CD8-positive, alpha-beta memory T cell (primary cell): Measurements from ENCODE around the gene HSPG2. TPM values are rescaled to one million over a fixed set of nuclear protein-coding genes. Genes with fewer than 3 reads are reported as not detected.

Source experiments
- CTCF ChIA-PET: fragments of 350-600 bp; sonication (Branson Sonifier 250); formaldehyde crosslinking; loops from one replicate; lab custom pipeline; 2021; ENCODE audit warnings: antibody characterized with exemption; lab: Charles Lee
- POLR2A ChIA-PET: fragments of 350-600 bp; sonication (Branson Sonifier 250); formaldehyde crosslinking; loops from one replicate; lab custom pipeline; 2021; ENCODE audit warnings: antibody characterized with exemption; lab: Charles Lee
- DNase-seq, 5 donors: peaks; one replicate each; pipeline versions ENCODE4 v3.0.0 to v3.0.0-alpha.2; 2020 to 2022; ENCODE audit warnings: mixed read lengths in 1 of 5
- H3K27ac ChIP-seq: one replicate; pipeline ENCODE4 v1.7.0; 2013; ENCODE audit warnings: low read depth, mild to moderate bottlenecking, low read length, moderate library complexity
- H3K27me3 ChIP-seq: 2 replicates; pipeline ENCODE4 v1.7.0; 2013; ENCODE audit warnings: low read length, mild to moderate bottlenecking; ENCODE audit not compliant: insufficient read depth, poor library complexity, severe bottlenecking
- H3K36me3 ChIP-seq: 2 replicates; pipeline ENCODE4 v1.7.0; 2013; ENCODE audit warnings: mild to moderate bottlenecking, low read length, moderate library complexity; ENCODE audit not compliant: insufficient read depth
- H3K4me1 ChIP-seq: 2 replicates; pipeline ENCODE4 v1.7.0; 2013; ENCODE audit warnings: mild to moderate bottlenecking, low read length, moderate library complexity; ENCODE audit not compliant: insufficient read depth
- H3K4me3 ChIP-seq: 2 replicates; pipeline ENCODE4 v1.7.0; 2013; ENCODE audit warnings: mild to moderate bottlenecking, low read length
- H3K9me3 ChIP-seq: 2 replicates; pipeline ENCODE4 v1.7.0; 2013; ENCODE audit warnings: mild to moderate bottlenecking, low read length
- H3K27ac Mint-ChIP-seq, 8 donors: one replicate each; pipeline ENCODE4 v1.8.0; 2020 to 2021; ENCODE audit warnings: mixed read lengths in 8 of 8, mild to moderate bottlenecking in 6 of 8, inconsistent platforms in 3 of 8, moderate library complexity in 3 of 8
- H3K27me3 Mint-ChIP-seq, 2 donors: one replicate each; pipeline ENCODE4 v1.8.0; 2020 to 2021; ENCODE audit warnings: mixed read lengths in 2 of 2, mild to moderate bottlenecking in 1 of 2, moderate library complexity in 1 of 2
- H3K36me3 Mint-ChIP-seq, 3 donors: one replicate each; pipeline ENCODE4 v1.8.0; 2020 to 2021; ENCODE audit warnings: mixed read lengths in 3 of 3, inconsistent platforms in 1 of 3, mild to moderate bottlenecking in 1 of 3
- H3K4me1 Mint-ChIP-seq, 3 donors: one replicate each; pipeline ENCODE4 v1.8.0; 2020 to 2021; ENCODE audit warnings: mixed read lengths in 3 of 3, inconsistent platforms in 1 of 3, mild to moderate bottlenecking in 1 of 3
- H3K4me3 Mint-ChIP-seq, 7 donors: one replicate each; pipeline ENCODE4 v1.8.0; 2020 to 2021; ENCODE audit warnings: mixed read lengths in 7 of 7, mild to moderate bottlenecking in 6 of 7, moderate library complexity in 4 of 7, inconsistent platforms in 2 of 7
- H3K9me3 Mint-ChIP-seq, 5 donors: one replicate each; pipeline ENCODE4 v1.8.0; 2020 to 2022; ENCODE audit warnings: mixed read lengths in 5 of 5, mild to moderate bottlenecking in 3 of 5, moderate library complexity in 2 of 5, inconsistent platforms in 1 of 5
- polyA plus RNA-seq: library from polyadenylated mRNA; unstranded; fragments of 300-500 nt; fragmentation: Illumina TruSeq; gene quantifications from one replicate; pipeline ENCODE4 v1.2.3, GENCODE V29; 2021
- total RNA-seq, 2 experiments: library from RNA; stranded (reverse); gene quantifications; one replicate each; pipeline ENCODE4 v1.2.3, GENCODE V29; 2021

The HSPG2 gene
- total and polyA plus RNA-seq, 3 experiments from 2014 or later, result 0.24 to 0.72 TPM; not detected in 1

GRCh38 chr1:21904704-21905520, 32.2 kb downstream of the HSPG2 start:
- no peaks in the 10 kb centered on the region for H3K27me3 ChIP-seq
- Mint-ChIP-seq H3K4me1 (peaks cover 0 to 2% (median 0%) of the 10 kb centered on the region in 3 donors), H3K27me3 (no peaks in the 10 kb centered on the region), H3K27ac (no peak overlapping the region), H3K4me3 (no peak overlapping the region), H3K9me3 (no peaks in the 10 kb centered on the region), H3K36me3 (no peaks in the 10 kb centered on the region)
- H3K36me3 ChIP-seq, result no peaks in the 10 kb centered on the region
- CTCF ChIA-PET, result no interaction called here
- H3K9me3 ChIP-seq, result no peaks in the 10 kb centered on the region
- POLR2A ChIA-PET, result no interaction called here
- no peak overlapping the region for H3K4me3 ChIP-seq
- peak overlapping the region; percentile 67 for H3K27ac ChIP-seq
- DNase-seq, result no peak
- H3K4me1 ChIP-seq, result peaks cover 7% of the 10 kb centered on the region

- no peaks in the 10 kb centered on the region for H3K27me3 Mint-ChIP-seq
- no peaks in the 10 kb centered on the region for H3K9me3 Mint-ChIP-seq
- Histone ChIP-seq H3K27ac (peak overlapping the region; percentile 67), H3K36me3 (no peaks in the 10 kb centered on the region), H3K27me3 (no peaks in the 10 kb centered on the region), H3K9me3 (no peaks in the 10 kb centered on the region), H3K4me1 (peaks cover 2% of the 10 kb centered on the region), H3K4me3 (no peak overlapping the region)
- no peaks in the 10 kb centered on the region for H3K4me1 Mint-ChIP-seq
- no peak overlapping the region for H3K4me3 Mint-ChIP-seq
- DNase-seq, result no peak
- no peak overlapping the region for H3K27ac Mint-ChIP-seq
- ChIA-PET CTCF (no interaction called here), POLR2A (no interaction called here)
- no peaks in the 10 kb centered on the region for H3K36me3 Mint-ChIP-seq
Observed at GRCh38 chr1:21904454-21904703, 32.7 kb downstream of the HSPG2 start.

- Histone ChIP-seq H3K36me3 (no peaks in the 10 kb centered on the region), H3K27ac (peak overlapping the region; percentile 67), H3K27me3 (no peaks in the 10 kb centered on the region), H3K4me1 (no peaks in the 10 kb centered on the region), H3K9me3 (no peaks in the 10 kb centered on the region), H3K4me3 (no peak overlapping the region)
- Mint-ChIP-seq H3K9me3 (no peaks in the 10 kb centered on the region), H3K4me1 (no peaks in the 10 kb centered on the region), H3K4me3 (no peak overlapping the region), H3K27me3 (no peaks in the 10 kb centered on the region), H3K36me3 (no peaks in the 10 kb centered on the region), H3K27ac (no peak overlapping the region)
- no peak for DNase-seq
- POLR2A ChIA-PET, result no interaction called here
- CTCF ChIA-PET, result interaction anchor here (1.0 kb wide), 1 partner anchor 13 kb away, joined by 3 read pairs; no protein-coding TSS in a partner anchor
Observed at GRCh38 chr1:21903638-21904453, 33.3 kb downstream of the HSPG2 start.

GRCh38 chr1:21902026-21903012, 34.8 kb downstream of the HSPG2 start:
- no peak overlapping the region for H3K4me3 Mint-ChIP-seq
- H3K27ac Mint-ChIP-seq, result no peak overlapping the region
- no peaks in the 10 kb centered on the region for H3K27me3 ChIP-seq
- ChIA-PET POLR2A (no interaction called here), CTCF (interaction anchor here (0.9 to 1.1 kb wide), 2 partner anchors 9 to 62 kb away, joined by 3 read pairs; no protein-coding TSS in a partner anchor)
- no peaks in the 10 kb centered on the region for H3K36me3 Mint-ChIP-seq
- no peaks in the 10 kb centered on the region for H3K9me3 Mint-ChIP-seq
- H3K4me1 Mint-ChIP-seq, result no peaks in the 10 kb centered on the region
- DNase-seq, result peak in 1 of 5 donors; percentile 15
- H3K27ac ChIP-seq, result peak overlapping the region; percentile 1
- no peaks in the 10 kb centered on the region for H3K9me3 ChIP-seq
- no peaks in the 10 kb centered on the region for H3K4me1 ChIP-seq
- no peaks in the 10 kb centered on the region for H3K36me3 ChIP-seq
- H3K27me3 Mint-ChIP-seq, result no peaks in the 10 kb centered on the region
- no peak overlapping the region for H3K4me3 ChIP-seq

- H3K27me3 ChIP-seq, result no peaks in the 10 kb centered on the region
- H3K27ac ChIP-seq, result no peak overlapping the region
- Mint-ChIP-seq H3K27ac (no peak overlapping the region), H3K4me1 (no peaks in the 10 kb centered on the region), H3K36me3 (no peaks in the 10 kb centered on the region), H3K27me3 (no peaks in the 10 kb centered on the region), H3K4me3 (no peak overlapping the region), H3K9me3 (no peaks in the 10 kb centered on the region)
- no peaks in the 10 kb centered on the region for H3K4me1 ChIP-seq
- POLR2A ChIA-PET, result no interaction called here
- no peaks in the 10 kb centered on the region for H3K36me3 ChIP-seq
- CTCF ChIA-PET, result no interaction called here
- DNase-seq, result no peak
- H3K4me3 ChIP-seq, result no peak overlapping the region
- no peaks in the 10 kb centered on the region for H3K9me3 ChIP-seq
Observed at GRCh38 chr1:21901473-21901847, 35.6 kb downstream of the HSPG2 start.

- Histone ChIP-seq H3K4me3 (no peak overlapping the region), H3K36me3 (no peaks in the 10 kb centered on the region), H3K4me1 (no peaks in the 10 kb centered on the region), H3K27me3 (no peaks in the 10 kb centered on the region), H3K9me3 (no peaks in the 10 kb centered on the region), H3K27ac (no peak overlapping the region)
- Mint-ChIP-seq H3K4me1 (no peaks in the 10 kb centered on the region), H3K27me3 (no peaks in the 10 kb centered on the region), H3K36me3 (no peaks in the 10 kb centered on the region), H3K4me3 (no peak overlapping the region), H3K9me3 (no peaks in the 10 kb centered on the region), H3K27ac (no peak overlapping the region)
- CTCF ChIA-PET, result no interaction called here
- POLR2A ChIA-PET, result no interaction called here
- DNase-seq, result no peak
Observed at GRCh38 chr1:21900766-21901472, 36.2 kb downstream of the HSPG2 start.

GRCh38 chr1:21899987-21900386, 37.1 kb downstream of the HSPG2 start:
- Mint-ChIP-seq H3K4me1 (no peaks in the 10 kb centered on the region), H3K9me3 (no peaks in the 10 kb centered on the region), H3K27me3 (no peaks in the 10 kb centered on the region), H3K27ac (no peak overlapping the region), H3K36me3 (no peaks in the 10 kb centered on the region), H3K4me3 (no peak overlapping the region)
- no peaks in the 10 kb centered on the region for H3K9me3 ChIP-seq
- H3K4me1 ChIP-seq, result no peaks in the 10 kb centered on the region
- H3K27ac ChIP-seq, result no peak overlapping the region
- no peaks in the 10 kb centered on the region for H3K36me3 ChIP-seq
- no peak for DNase-seq
- H3K27me3 ChIP-seq, result no peaks in the 10 kb centered on the region
- POLR2A ChIA-PET, result no interaction called here
- H3K4me3 ChIP-seq, result no peak overlapping the region
- CTCF ChIA-PET, result no interaction called here
